Measurements from ENCODE around the gene TGFBR3. TPM values are rescaled to one million over a fixed set of nuclear protein-coding genes. Genes with fewer than 3 reads are reported as not detected.
A peak's percentile ranks its signal among the peaks of the same experiment; 100 is the strongest.

Gene TGFBR3
- total and polyA plus RNA-seq, 9 of the 15 experiments (the other 6 are each of a cell fraction or from before 2014, with no cell fraction given): 3.6 to 32.4 (median 15.6) TPM

GRCh38 chr1:91706140-91706957, 179.6 kb downstream of the TGFBR3 start (continued):
- TF ChIP-seq CBFA2T3 (IDR thresholded peaks at IDR 0.05): 0 out of 2 replicates have a peak, but pooled peaks have one; percentile 24
- no peak for TF ChIP-seq SMC3 (conservative IDR thresholded peaks at IDR 0.05; ENCODE audit: insufficient read depth, low read depth, low read length)
- TF ChIP-seq BRD4 (IDR thresholded peaks at IDR 0.05): no peak
- peak; percentile 95 for TF ChIP-seq ZNF766 (CRISPR knock-in tag; conservative IDR thresholded peaks at IDR 0.05)
- TF ChIP-seq ZBTB12 (CRISPR knock-in tag; IDR thresholded peaks at IDR 0.05): peak; percentile 42; the same call in 1 of the 2 replicates
- TF ChIP-seq CBX1 (IDR thresholded peaks at IDR 0.05; ENCODE audit: low read depth): no peak
- TF ChIP-seq RBBP5 (IDR thresholded peaks at IDR 0.05; ENCODE audit: borderline replicate concordance, insufficient read depth, low read length, poor library complexity, severe bottlenecking): no peak
- TF ChIP-seq FOXP1 (CRISPR knock-in tag; IDR thresholded peaks at IDR 0.05): no peak
- TF ChIP-seq RBM25 (IDR thresholded peaks at IDR 0.05; ENCODE audit: low read depth, low read length, severe bottlenecking): no peak
- TF ChIP-seq ZNF561 (CRISPR knock-in tag; conservative IDR thresholded peaks at IDR 0.05): peak; percentile 64; the same call in 1 of the 2 replicates
- TF ChIP-seq MEIS2 (IDR thresholded peaks at IDR 0.05; ENCODE audit: partially characterized antibody): peak; percentile 99
- TF ChIP-seq ZC3H8 (IDR thresholded peaks at IDR 0.05): no peak
- TF ChIP-seq TCF7L2 (IDR thresholded peaks at IDR 0.05; ENCODE audit: low read depth, low read length): no peak
- peak; percentile 88 for TF ChIP-seq FOXO4 (CRISPR knock-in tag; IDR thresholded peaks at IDR 0.05)
- TF ChIP-seq ZBTB26 (CRISPR knock-in tag; IDR thresholded peaks at IDR 0.05): peak; percentile 89
- TF ChIP-seq FOXA3 (CRISPR knock-in tag; conservative IDR thresholded peaks at IDR 0.05 in 1 of 2, IDR thresholded peaks at IDR 0.05 in 1 of 2): peak in 1 of 2 experiments; percentile 9; a peak in 2 of 4 replicates
- no peak for TF ChIP-seq ZNF507 (tag; conservative IDR thresholded peaks at IDR 0.05)
- no peak for TF ChIP-seq SMARCA5 (IDR thresholded peaks at IDR 0.05)
- TF ChIP-seq ARID2 (IDR thresholded peaks at IDR 0.05): no peak
- TF ChIP-seq TEAD4 (IDR thresholded peaks at IDR 0.05; ENCODE audit: low read length): no peak; the same call in 1 of the 2 replicates
- no peak for TF ChIP-seq TEAD4 (CRISPR knock-in tag; IDR thresholded peaks at IDR 0.05; ENCODE audit: borderline replicate concordance)
- TF ChIP-seq FOXK1 (CRISPR knock-in tag; IDR thresholded peaks at IDR 0.05; ENCODE audit: borderline replicate concordance): no peak
- peak; percentile 77; the same call in 1 of the 2 replicates for TF ChIP-seq NR1H2 (CRISPR knock-in tag; IDR thresholded peaks at IDR 0.05)
- TF ChIP-seq ZNF175 (CRISPR knock-in tag; IDR thresholded peaks at IDR 0.05; ENCODE audit: low read depth): peak; percentile 90
- no peak for TF ChIP-seq WHSC1 (IDR thresholded peaks at IDR 0.05; ENCODE audit: low read length)
- TF ChIP-seq DIDO1 (tag; IDR thresholded peaks at IDR 0.05; ENCODE audit: low read depth): no peak
- peak; percentile 12; the same call in 1 of the 2 replicates for TF ChIP-seq TAF7 (tag; IDR thresholded peaks at IDR 0.05)
